HG03571 (cell line): Measurements from ENCODE around the gene ETV7.

Source experiments
- ATAC-seq: cut with Tn5 transposase; IDR thresholded peaks from one replicate; pipeline ENCODE4 v1.9.1; 2021; ENCODE audit not compliant: unreplicated experiment

ETV7 gene

DNA sequence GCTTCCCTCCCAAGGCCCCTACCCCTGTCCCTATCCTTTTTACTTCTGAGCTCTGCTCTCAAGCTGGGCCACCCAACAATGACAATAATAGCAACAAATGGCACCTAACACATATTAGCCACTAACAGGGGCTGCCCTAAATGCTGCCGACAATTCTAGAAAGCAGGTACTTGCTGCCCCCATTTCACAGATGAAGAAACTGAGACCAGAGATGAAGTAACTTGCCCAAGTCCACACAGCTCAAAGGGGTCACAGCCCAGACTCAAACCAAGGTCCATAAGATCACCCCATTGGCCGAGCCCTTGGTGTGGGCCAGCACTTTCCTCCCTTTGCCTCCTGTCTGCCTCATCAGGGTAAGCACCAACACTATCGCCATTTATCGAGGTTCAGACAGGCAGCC, 62.8 kb downstream of the ETV7 start:
- ATAC-seq, result no peak

DNA sequence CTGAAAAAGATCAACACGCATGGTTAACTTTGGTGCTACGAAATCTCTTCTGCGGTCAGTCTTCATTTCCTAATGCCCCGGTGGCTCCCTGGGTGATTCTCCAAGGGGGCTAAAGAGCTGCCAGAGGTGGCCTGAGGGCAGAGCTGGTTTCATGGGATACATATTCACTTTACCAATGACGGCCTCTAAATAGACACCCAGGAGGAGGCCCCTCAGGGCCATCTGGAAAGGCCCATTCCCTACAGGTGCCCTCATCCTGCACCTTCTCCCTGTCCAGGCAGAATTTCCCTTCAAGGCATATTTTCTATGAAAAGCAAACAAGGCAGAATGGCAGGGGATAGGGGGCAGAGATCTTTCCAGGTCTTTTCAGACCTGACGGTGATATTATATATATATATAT, 63.3 kb downstream of the ETV7 start:
- ATAC-seq, result no peak

DNA sequence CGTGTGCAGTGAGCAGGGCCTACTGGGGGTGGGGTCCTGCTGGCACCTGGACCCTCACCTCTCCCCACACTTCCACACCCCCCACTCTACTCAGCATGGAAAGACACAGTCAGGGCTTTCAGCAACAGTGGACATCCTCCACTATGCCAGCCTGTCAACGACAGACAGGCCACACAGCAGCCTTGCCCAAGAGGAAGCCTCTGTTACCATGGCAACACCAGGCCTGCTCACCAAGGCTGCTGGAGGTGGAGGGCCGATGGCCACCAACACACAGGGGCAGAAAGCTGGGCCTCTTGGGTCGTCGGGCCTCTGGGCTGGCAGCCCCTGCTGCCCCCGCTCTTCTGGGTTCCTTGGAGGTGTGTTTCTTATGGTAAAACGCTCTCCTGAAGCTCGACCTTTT, 64.4 kb downstream of the ETV7 start:
- ATAC-seq, result no peak

DNA sequence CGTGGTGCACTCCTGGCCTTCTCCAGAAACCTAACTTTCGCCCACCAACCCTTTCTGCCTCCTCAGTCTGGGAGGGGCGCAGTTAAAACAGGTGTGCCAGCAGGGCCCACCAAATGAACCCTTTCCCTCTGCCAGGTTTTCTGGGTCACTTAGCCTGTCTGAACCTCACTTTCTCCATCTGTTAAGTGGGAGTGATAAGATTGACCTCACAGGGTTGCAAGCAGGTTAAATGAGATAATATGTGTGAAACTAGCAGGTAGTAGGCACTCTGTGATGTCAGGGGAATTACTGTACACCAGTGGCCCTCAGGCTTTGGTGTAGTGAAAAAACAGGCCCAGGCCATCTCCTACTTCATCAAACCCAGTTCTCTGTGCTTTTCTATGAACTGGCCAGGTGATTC, 64.9 kb downstream of the ETV7 start:
- no peak for ATAC-seq

DNA sequence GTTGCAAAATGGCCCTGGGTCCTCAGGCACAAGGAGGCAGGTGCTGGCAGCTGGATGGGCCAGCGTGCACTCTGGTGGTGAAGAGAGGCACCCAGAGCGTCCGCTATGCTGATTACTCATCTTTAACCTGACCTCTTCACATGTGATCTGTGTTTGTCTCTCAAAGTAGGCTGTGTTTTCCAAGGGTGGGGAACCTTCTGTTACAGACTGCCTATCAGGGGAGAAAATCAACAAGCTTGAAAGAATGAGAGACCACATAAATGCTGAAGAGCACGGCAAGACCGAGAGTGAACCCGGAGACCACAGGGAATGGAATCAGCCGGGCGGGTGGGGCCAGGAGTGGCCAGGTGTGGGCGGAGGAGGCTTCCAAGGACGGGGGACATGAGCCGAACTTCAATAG, 67.0 kb downstream of the ETV7 start:
- ATAC-seq, result no peak

DNA sequence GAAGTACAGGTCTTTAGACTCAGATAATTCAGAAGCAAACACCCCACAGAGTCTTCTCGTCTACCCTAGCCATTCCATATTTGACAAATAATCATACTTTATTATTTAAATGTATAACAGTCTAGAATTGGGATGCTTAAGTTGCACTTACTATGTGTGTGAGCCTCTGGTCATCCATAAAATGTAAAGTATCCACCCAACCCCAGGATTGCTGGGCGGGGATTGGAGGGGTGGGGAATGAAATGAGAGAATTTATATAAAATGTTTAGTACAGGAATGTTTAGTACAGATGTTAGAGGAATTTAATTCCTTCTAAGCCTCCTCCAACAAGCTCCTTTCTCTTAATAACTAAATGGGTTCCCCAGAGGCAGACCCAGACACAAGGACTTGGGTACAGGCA, 67.6 kb downstream of the ETV7 start:
- no peak for ATAC-seq

DNA sequence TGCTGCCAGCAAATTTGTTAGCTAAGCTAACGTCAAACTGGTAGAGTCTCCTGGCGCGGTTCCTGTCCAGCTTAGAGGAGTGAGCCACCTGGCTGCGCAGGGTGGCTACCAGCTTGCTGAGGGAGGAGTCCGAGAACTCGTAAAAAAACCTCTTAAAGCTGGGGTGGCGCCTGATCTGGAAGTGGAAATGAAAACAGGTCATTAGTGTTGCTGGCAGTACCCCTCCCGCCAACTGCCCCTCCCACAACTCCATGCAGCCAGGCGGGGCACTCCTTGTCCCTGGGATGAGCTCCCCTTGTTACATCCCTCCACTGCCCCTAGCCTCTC, 68.1 kb downstream of the ETV7 start:
- ATAC-seq, result no peak

DNA sequence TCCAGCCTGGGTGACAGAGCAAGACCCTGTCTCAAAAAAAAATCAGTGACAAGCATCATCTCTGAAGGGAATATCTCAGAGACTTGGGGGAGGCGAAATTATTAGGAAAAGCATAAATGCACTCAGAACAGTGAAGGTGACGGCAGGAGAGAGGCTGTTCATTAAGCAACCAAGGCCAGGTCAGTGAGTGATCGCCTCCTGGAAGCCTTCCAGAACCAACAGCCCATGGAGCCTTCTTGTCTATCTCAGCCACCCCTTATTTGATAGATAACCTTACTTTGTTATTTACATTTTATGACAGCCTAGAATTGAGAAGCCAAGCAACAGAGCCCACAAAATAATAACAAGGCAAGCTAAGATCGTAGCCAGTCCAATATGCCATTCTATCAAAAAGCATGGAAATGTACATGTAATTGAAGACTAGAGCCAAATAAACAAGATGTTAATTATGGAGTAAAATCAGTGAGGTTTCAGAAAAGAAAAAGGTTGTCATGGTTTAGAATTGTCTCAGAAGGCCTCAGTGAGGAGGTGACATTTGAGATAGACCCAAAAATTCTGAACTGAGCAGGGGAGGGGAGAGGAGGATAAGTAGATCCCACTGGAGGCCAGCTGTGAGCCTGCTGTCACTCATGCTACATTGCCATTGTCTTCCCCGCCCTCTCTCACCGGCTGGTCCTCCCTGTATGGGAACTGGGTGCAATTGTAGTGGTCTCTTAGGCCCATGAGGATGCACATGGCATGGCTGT, 68.6 kb downstream of the ETV7 start:
- ATAC-seq, result no peak

DNA sequence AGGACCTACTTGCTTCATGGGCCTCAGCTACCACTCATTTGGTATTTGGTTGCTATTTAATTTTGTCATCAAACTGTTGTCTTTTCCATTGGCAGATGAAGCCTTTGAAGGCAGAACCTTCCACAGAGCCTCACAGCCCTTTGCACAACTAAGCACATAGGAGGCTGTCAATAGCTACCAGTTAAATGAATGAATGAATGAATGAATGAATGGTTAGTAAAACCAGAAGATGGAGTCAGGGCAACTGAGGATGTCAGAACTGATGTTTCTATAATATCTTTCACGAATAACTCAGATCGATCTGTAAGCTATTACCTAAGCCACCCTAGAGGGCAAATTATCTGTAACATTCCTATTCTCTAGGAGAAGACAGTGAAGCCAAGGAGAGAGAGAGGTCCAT, 69.8 kb downstream of the ETV7 start:
- no peak for ATAC-seq
